CD4-positive, alpha-beta T cell treated with Interleukin-12 subunit alpha and Interleukin-12 subunit beta, for 1 hour (primary cell): ENCODE data around the gene KCNJ1.

ENCODE experiments used
- DNase-seq: peaks from one replicate; pipeline ENCODE4 v3.0.0-alpha.2; 2020

Gene KCNJ1

DNA sequence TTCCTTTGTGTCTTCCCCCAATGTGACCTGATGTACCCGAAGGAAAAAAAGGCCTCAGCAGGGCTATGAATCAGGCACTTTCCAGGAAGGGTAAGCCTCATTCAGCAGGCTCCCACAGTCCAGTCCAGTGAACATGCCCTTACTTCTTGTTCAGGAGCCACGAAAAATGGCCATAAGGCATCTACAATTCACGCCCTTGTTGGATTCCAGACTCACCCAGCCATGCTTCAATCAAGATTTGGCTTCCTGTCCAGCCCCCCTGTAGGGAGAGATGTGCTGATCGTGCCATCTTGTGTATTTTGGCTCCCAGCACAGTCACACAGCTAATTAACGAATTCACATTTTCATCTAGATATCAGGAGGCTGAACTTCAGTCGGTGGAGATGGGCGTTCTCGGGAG is 14.1 kb upstream of the KCNJ1 start:
- no peak for DNase-seq

DNA sequence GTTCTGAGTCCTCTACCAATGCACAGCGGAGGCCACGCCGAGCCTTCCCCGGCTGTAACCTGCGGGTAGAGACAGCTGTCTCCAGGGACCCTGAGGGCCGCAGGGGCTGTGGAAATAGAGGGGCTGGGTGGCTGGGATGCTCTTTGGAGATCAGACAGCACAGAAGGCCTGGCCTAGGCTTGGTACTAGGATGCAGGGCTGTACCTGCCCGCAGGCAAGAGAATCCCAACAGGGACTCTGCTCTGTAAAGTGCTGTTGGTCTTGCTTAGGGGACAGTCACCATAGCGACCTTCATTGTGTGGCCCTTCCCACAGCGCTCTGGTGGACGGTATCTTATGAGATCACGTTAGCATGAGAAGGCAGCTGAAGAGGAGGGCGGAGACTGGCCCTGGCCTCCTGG is 12.7 kb upstream of the KCNJ1 start:
- no peak for DNase-seq

DNA sequence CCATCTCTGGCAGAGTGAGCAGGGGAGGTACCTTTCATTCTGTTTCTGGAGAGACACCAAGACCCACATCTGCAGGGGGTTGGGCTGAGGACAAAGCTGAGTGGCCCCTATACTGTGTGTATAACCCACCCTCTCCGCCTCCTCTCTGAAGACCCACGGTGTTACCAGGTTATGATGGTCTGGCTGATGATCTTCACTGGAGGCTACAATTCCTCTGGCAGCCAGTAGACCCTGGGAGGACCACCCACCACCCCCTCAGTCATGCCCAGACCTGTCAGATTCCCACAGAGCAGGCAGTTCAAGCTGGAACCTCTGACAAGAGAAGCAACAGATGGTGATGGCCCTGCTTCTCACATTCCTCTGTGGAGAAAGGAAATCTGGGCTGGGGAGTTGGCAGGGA is 11.4 kb upstream of the KCNJ1 start:
- DNase-seq: no peak

DNA sequence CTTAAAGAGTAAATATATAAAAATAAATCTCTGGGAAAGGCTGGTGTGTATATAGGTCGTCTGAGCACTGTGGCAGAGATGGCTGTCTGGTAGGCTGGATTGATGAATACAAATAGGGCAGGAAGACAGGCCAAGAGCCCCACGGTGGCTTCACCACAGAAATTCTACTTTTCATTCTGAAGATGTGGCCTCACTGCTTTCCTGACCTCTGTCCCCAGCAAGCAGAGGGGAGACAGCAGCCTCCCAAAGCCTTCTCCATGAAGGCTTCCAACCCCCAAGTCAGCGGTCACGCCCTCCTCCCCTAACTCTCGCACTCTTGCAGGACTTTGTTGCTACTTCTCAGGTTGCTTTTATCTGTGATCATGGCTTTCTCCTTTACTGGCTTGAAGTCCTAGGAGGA is 10.6 kb upstream of the KCNJ1 start:
- no peak for DNase-seq

DNA sequence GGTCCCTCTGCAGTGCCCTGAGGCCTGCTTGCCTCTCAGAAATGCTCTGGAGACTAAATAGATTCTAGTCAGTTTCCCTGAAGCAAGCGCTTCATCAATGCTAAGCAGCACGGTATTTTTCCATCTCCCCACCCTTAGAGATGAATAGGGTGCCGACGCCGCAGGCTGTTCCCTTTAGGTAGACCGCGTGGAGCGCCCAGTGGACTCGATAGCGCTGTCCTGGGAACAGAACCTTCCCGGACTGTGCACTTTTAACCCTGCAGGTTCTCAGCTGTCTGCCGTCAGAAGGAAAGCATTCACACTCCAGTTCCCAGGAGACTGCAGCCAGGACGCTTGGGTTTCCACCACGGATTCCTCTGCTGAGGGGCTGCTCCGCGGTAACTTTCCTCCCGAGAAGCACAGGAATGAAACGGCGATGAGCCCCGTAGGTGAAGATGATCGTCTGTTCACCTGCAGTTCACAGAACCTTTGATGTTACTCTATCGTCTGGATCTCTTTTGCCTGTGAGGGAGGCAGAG is 9.1 kb upstream of the KCNJ1 start:
- DNase-seq: no peak

DNA sequence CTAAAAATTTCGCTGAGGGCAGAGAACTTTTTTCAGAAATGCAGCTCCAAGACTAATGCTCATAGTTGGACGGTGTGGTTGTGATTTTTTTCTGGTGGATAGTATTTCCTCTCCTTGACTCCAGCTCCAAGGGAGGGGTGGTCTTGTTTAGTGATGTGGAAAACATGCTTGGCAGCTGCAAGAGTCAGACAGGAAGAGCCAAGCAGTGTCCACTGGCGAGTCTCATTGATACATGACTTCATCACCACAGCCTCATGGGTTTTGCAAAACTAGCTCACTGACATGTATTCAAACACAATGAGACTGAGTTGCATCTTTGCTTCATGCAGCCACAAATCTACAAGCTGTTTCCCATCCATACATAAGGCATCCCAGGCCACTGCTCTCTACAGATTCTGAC is 7.3 kb upstream of the KCNJ1 start:
- no peak for DNase-seq

DNA sequence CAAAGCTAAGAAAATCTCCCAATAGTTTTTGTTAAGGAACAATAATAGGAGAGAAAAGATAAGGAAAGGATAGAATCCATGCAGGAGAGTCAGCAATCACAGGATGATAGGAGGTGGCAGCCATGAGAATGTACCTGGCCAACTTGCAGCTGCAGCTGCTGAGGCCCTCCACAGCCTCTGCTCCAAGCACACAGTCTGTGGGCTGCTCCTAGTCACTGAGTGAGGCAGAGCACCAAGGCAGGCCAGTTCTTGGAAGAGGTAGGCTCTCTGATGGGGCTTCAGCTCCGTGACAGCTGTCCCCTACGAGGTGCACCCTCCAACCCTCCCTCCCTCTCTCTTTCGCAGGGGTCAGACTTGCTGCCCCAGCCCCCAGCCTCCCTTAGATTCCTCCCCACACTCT is 5.5 kb upstream of the KCNJ1 start:
- DNase-seq: no peak

DNA sequence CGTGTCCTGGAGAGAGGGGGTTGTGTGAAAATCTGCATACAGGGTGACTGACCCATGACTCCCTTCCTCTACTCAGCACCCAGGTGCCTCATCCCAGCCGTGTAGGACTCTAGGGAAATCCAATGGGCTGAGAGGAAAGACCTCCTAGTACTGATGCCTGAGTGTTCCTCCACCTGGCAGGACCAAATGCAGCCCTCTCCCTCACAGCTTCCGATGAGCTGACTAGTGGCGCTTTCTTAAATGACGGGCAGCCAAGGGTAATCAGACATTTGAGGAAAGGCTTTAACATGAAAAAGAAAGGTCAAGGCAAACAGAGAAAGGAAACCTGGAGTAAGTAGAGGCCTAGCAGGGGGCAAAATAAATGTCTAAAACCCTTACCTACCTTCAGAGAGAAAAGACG is 5.0 kb upstream of the KCNJ1 start:
- no peak for DNase-seq

DNA sequence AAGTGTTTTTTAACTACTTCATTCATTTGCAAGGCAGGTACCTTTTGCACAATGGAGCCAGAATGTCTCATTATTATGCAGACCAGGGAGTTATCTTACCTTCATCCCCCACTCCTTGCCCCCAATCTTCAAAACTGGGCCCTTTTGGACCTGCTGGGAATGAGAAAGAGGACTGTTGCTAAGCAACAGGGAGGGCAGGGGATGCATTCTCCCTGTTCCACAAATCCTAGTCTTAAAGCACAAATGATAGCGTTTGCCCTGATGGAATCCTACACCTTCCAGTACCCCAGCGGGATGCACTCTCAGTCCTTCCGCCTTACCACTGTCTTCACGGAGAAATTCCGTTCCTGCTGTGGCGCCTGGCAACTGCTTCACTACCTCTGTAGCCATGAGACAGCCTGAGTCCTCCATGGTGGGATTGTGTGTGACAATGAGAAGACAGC is 4.1 kb upstream of the KCNJ1 start:
- no peak for DNase-seq

DNA sequence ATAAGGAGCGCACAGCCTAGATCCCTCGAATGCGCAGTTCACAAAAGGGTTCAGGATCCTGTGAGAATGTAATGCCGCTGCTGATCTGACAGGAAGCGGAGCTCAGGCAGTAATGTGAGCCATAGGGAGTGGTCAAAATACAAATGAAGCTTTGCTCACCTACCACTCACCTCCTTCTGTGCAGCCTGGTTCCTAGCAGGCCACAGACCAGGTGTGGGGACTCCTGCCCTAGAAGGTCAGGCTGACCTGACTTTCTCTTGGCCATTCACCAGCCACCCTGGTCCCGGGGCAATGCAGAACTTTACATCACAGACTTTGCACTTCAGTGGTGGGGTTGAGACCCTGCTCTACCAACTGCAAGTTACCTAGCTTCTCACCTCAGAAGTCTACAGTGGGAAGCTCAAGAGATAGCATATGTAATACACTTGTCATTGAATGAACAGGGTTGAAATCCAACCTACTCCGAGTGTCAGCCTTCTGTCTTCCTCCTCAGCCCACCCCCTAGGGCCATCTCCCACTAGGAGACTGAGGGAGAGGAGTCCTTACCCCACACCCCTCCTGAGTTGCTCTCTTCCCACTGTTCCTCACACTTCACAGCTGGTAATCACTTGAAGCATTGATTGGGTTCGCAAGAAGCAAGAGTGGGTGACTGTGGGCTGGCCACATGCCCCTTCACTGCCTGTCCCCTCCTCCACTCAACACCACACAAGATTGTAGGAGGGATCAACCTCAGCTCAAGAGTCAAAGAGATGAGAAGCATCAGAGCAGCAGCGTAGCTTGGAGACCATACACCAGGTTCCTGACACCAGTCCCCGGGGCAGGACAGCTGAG is 2.0 kb upstream of the KCNJ1 start:
- no peak for DNase-seq

DNA sequence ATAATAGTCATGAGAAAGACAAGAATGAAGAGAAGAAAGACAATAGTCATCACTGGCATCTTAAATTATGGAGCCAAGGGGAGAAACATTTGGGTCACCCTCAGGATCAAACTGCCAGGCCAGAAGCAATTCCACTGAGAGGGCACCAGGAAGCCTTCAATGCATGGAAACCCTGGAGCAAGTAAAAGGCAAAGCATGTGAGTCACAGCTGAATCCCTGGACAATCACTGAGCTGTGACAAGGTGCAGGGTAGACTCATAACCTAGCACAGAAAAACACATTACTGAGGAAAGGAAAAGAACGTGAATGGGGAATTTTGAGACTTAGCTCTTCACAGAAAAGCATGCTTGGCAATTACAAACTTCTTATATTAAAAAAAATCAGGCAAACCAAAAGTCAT is 1.6 kb downstream of the KCNJ1 start:
- DNase-seq: no peak

DNA sequence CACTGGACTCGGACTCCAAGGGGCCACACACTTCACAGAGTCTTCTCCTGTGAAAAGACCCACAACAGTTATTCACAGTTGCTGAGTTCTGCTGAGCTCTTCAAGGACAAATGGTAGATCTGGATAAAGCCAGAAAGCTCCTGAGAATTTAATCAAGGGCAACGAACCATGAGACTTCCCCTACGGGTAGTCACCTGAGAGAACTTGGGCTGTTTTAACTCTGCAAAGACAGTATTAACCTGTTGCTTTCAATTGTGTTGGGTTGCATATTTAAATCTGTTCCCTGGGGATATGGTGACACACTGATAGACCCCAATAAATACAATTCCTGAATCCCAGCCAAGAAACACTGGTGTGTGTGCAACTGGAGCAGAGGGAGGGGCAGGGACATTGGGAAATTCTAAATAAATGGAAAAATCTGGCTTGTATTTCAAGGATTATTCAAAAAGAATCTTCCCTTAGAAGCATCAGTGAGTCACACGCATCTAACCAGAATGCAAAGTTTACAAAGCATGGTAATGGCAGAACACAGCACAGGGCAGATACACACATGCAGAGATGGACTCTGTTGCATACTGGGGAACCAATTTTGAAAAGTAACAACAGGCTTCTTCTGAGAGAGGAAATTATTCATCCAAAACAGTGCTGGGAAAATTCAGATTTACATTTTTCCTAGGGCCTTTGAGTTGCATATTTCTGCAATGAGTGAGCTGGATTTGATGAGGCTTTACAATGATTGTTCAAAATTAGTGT is 4.0 kb downstream of the KCNJ1 start:
- DNase-seq: no peak

DNA sequence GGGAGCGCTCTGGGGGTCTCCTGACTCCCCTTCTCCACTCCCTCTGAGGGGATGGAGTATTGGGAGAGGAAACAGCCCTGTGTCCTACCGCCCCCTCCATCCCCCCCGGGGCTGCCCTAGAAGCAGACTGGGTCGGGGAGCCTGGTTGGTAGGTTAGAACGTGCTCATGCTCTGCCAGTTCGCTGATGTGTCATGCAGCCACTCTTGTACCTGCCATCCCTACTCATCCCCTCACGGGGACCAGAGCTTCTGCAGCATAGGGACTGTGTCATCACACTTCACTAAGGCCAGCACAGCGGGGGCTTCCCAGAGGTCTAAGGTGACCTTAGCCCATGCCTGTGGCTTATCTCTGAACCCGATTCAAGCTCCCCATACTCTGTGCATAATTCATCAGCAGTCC is 4.7 kb downstream of the KCNJ1 start:
- no peak for DNase-seq

DNA sequence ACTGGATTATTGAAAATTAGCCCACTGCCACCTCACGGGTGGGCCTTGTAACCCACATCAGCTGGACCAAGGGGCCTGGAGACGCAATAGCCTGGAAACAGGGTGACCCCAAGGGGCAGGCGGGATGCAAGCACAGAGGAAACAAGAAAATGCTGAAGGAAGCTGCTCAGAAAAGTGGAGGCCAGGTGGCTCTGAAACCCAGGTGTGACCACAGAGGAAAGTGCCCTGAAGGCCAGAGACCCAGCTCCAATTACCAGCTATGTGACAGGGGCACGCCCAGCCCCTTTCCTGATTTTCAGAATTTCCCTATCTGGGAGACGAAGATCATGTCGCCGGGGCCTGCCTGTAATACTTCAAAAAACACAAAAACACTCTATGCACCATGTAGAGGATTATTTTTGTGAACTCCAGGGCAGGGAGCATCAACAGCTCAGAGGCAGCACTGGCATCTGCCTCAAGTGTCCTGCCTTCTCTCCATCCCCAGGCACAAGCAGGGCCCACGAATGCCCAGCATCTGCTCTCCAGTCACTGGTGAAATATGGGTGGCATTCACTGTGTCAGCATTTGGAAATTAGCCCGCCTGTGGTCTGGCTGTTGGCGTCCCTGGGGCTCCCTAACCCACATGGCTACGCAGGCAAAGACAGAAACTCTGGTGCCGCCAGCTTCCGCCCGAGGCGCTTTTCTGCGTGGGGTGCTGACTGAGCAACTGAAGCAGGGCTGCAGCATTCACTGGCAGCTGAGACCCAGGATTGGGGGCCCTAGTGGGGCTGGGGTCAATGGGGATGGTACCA is 6.3 kb downstream of the KCNJ1 start:
- no peak for DNase-seq

DNA sequence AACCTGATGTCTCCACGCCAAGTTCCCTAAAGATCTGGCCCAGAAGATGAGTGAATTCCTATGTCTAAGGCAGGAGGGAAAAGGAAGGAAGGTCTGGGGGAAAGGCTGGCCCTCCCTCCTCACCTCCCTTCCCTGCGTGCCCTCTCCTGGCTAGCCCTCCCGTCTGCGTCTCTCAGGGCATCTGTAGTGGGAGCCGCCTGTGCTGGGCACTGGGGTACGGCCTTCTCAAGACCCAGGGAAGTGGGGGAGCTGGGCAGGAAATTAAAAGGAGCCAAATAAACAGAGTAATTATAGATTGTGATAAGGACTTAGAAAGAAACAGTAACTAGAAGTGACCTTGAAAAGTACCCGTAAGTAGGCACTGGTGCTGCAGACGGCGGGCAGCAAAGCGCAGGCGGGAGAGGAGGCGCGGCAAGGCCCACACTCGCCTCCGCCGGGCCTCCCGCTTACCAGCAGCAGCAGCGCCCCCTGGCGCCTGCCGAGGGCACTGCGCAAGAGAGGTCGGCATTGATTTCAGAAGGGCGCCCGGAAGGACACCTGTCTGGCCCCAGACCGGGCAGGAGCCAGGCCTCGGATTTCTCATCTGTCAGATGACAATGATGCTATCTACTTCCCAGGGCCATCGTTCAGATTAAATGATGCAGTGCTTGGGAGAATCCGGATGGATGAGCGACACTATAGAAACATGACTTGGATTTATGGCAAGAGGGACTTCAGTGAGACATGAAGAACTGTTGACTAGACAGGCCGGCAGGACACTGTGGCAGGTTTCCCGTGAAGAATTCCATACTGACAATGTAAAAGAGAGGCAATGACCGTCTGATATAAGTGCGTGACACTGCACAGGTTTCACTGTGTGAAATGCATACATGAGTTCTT is 7.3 kb downstream of the KCNJ1 start:
- DNase-seq: peak; percentile 77

DNA sequence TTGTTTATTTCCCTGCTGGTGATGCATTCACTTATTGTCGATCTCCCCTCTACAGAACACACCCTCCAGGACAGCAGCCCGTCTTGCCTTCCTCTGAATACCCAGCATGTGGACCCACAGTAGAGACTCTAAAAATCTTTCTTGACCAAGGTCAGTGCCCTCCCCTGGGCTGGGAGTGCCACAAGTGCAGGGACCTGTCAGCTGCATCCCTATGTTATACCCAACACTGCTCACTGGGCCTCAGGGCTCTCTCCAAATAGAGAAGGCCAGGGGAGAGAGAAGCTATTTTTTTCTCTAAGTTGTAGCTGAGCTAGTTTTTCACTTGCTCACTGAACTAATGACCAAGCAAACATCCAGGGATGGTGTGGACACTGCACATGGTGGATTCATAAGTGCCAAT is 9.8 kb downstream of the KCNJ1 start:
- DNase-seq: no peak

DNA sequence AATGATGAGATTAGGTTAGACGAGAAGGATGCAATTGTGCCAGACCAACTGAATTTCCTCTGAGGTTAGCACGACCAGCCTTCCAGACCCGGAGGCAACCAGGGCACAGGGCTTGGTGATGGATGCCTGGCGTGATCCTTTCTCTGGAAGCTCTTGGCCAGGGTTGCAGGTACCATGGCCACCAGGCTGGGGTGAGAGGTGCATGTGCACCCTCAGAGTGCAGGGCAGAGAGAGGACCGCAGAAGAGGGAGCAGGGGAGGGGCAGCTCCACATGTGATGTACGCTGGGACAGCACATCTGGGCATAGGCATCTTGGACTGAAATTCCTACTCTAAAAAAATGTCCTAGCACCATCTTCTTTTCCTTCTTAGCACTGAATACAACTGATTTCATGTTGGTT is 10.9 kb downstream of the KCNJ1 start:
- no peak for DNase-seq

DNA sequence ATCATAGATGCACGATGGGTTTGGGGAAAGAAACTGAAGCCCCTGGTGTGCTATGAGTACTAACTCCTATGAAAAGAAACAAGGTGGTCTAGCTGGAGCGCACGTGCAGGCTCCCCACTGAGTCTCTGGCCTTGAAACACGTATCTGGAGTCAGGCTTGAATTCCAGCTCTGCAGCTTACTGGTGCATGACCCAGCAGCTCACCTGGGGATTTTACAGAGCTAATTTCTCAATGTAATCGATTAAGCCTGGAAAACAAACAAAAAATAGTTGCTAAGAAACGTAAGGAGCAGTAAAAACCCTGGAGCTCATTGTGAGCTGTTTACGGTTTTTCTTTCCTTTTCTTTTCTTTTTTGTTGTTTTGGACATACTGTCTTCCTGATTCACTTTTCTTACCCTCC is 12.3 kb downstream of the KCNJ1 start:
- no peak for DNase-seq

DNA sequence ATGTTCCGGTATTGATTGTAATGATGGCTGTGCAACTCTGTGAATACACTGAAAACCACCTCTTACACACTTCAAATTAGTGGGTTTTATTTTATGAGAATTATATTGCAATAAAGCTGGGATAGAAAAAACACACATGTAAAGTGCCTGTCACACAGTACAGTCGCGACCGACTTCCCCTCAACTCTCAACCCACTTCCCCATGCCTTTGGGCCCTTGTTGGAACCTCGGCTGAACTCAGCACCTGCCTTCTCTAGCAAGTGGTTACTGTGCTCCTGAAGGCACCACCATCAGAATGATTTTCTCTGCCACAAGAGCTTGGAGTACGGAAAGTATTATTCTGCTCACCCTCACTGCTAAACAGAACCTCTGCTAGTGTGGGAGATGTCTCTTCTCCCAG is 13.5 kb downstream of the KCNJ1 start:
- no peak for DNase-seq

DNA sequence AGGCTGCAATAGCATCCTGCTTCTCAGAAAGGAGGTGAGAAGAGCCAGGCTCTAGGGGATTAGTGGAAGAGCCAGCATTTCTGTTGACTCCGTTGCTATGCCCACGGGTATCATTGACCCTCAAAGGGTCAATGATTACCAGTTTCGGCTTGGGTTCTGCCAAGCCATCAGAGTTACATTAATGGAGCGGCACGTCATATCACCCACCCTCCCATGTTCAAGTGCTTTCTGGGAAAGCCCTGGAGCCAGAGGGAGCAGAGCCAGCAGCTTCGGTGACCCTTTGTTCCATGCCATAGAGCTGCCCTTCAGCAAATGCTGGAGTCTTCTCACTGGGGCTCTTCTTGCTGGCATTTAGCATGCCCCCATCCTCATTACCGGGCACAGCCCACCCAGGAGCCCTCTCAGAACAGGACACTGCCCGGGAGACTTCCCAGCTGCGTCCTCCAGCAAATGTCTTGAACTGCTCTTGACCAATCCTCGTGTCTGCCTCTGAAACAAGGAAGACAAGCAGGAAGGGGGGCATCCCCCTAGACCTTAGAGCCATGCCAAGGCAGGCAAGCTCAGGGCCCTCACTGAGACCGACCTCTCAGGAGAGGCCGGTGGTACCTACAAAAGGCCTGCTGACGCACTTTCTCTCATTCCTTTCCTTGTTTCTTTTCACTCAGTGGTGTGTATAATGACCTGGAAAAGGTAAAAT is 14.6 kb downstream of the KCNJ1 start:
- no peak for DNase-seq

DNA sequence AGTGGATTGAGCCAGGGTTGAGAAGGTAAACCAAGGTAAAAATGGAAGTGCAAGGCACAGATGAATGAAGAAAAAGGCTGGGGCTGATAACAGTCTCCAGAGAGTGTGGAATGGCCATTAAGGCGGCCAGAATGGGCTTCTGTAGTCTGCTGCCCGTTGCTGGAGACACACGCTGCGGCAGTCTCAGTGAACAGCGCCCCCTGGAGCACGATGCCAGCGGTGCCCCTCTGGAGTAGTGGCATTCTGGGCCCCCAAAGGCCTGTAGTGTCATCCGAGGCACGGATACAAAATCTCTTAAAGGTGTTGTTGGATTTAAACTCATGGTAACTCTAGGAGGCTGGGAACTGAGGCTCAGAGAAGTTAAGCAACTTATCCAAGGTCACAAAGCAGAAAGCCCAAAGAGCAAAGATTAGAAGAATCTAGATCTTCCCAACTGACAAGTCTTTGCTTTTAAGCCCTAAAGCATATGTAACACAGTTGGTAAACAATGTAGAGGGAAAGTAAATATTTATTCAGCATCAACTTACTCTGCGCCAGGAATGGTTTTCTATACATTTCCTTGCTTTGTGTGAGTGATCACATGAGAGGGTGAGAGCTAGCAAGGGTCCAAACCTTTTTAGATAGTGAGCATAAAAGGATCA is 18.2 kb downstream of the KCNJ1 start:
- peak; percentile 71 for DNase-seq
